ENCODE measurements around the gene VAV1.
A peak's percentile ranks its signal among the peaks of the same experiment; 100 is the strongest.

Gene VAV1

GRCh38 chr19:6733338-6734095 is 39.0 kb upstream of the VAV1 start:
- peak overlapping the region; percentile 20 for H3K23ac ChIP-seq (ENCODE audit: low read depth, low read length, poor library complexity)
- H2AFZ ChIP-seq (ENCODE audit: low read length): no peak overlapping the region
- no peak overlapping the region for H2BK12ac ChIP-seq (ENCODE audit: low read length)
- H2AK5ac ChIP-seq (ENCODE audit: low read depth, low read length): no peak overlapping the region
- no peak overlapping the region for H4K8ac ChIP-seq (ENCODE audit: low read depth, low read length)
- no peak overlapping the region for H3K9ac ChIP-seq (ENCODE audit: low read depth, low read length, poor library complexity)
- H3K4me2 ChIP-seq (ENCODE audit: insufficient read depth, low read length, poor library complexity, severe bottlenecking): no peak overlapping the region
- H3K36me3 ChIP-seq (replicated peaks in 1 of 2; ENCODE audit: control insufficient read depth in 2 of 2, insufficient read depth in 2 of 2, low read length in 2 of 2): peaks cover 0 to 11% of the 10 kb centered on the region in 2 donors
- no peak overlapping the region for H3K18ac ChIP-seq (ENCODE audit: low read length)
- no peak overlapping the region for H3K14ac ChIP-seq (ENCODE audit: low read length)
- H3K9me3 ChIP-seq (replicated peaks in 1 of 2; ENCODE audit: control insufficient read depth in 2 of 2, insufficient read depth in 1 of 2, low read depth in 1 of 2, low read length in 2 of 2): no peaks in the 10 kb centered on the region
- H3K4me3 ChIP-seq (ENCODE audit: low read length in 2 of 2): no peak overlapping the region
- H4K91ac ChIP-seq (ENCODE audit: low read depth, low read length, poor library complexity): no peak overlapping the region
- WGBS, 2 donors (ENCODE audit: extremely low coverage in 2 of 2, insufficient read length in 2 of 2, insufficient replicate concordance in 1 of 2): no CpG with 5 or more reads among the region's 29 CpGs
- no peak overlapping the region for H3K27ac ChIP-seq (replicated peaks; ENCODE audit: low read length)
- H2BK15ac ChIP-seq (ENCODE audit: low read length): no peak overlapping the region
- no peaks in the 10 kb centered on the region for H3K27me3 ChIP-seq (ENCODE audit: control insufficient read depth in 3 of 3, insufficient read depth in 3 of 3, low read depth in 1 of 3, low read length in 3 of 3)
- H2BK120ac ChIP-seq (ENCODE audit: low read depth, low read length): no peak overlapping the region
- H3K4me1 ChIP-seq (ENCODE audit: control insufficient read depth in 2 of 2, insufficient read depth in 1 of 2, low read depth in 1 of 2, low read length in 2 of 2): peaks cover 7 to 11% of the 10 kb centered on the region in 2 donors
- DNase-seq (ENCODE audit: low spot score): no peak
- H3K4ac ChIP-seq (ENCODE audit: low read length): no peak overlapping the region
- H2BK5ac ChIP-seq (ENCODE audit: low read length): peak overlapping the region; percentile 39
- H3K79me1 ChIP-seq (ENCODE audit: low read depth, low read length): peaks cover 6% of the 10 kb centered on the region

GRCh38 chr19:6734096-6734696 is 38.3 kb upstream of the VAV1 start:
- no peaks in the 10 kb centered on the region for H3K27me3 ChIP-seq (ENCODE audit: control insufficient read depth in 3 of 3, insufficient read depth in 3 of 3, low read depth in 1 of 3, low read length in 3 of 3)
- H3K23ac ChIP-seq (ENCODE audit: low read depth, low read length, poor library complexity): peak overlapping the region; percentile 39
- H3K4me1 ChIP-seq (ENCODE audit: control insufficient read depth in 2 of 2, insufficient read depth in 1 of 2, low read depth in 1 of 2, low read length in 2 of 2): peaks cover 13 to 18% of the 10 kb centered on the region in 2 donors
- DNase-seq (ENCODE audit: low spot score): no peak
- no peak overlapping the region for H2BK5ac ChIP-seq (ENCODE audit: low read length)
- H3K27ac ChIP-seq (replicated peaks; ENCODE audit: low read length): no peak overlapping the region
- no peaks in the 10 kb centered on the region for H3K9me3 ChIP-seq (replicated peaks in 1 of 2; ENCODE audit: control insufficient read depth in 2 of 2, insufficient read depth in 1 of 2, low read depth in 1 of 2, low read length in 2 of 2)
- H4K91ac ChIP-seq (ENCODE audit: low read depth, low read length, poor library complexity): no peak overlapping the region
- peaks cover 6% of the 10 kb centered on the region for H3K79me1 ChIP-seq (ENCODE audit: low read depth, low read length)
- no peak overlapping the region for H3K4ac ChIP-seq (ENCODE audit: low read length)
- no peak overlapping the region for H3K14ac ChIP-seq (ENCODE audit: low read length)
- H4K8ac ChIP-seq (ENCODE audit: low read depth, low read length): no peak overlapping the region
- H3K18ac ChIP-seq (ENCODE audit: low read length): no peak overlapping the region
- H2AFZ ChIP-seq (ENCODE audit: low read length): no peak overlapping the region
- H2BK120ac ChIP-seq (ENCODE audit: low read depth, low read length): no peak overlapping the region
- WGBS, 2 donors (ENCODE audit: extremely low coverage in 2 of 2, insufficient read length in 2 of 2, insufficient replicate concordance in 1 of 2): no CpG with 5 or more reads among the region's 20 CpGs
- peaks cover 0 to 11% of the 10 kb centered on the region in 2 donors for H3K36me3 ChIP-seq (replicated peaks in 1 of 2; ENCODE audit: control insufficient read depth in 2 of 2, insufficient read depth in 2 of 2, low read length in 2 of 2)
- no peak overlapping the region for H3K4me3 ChIP-seq (ENCODE audit: low read length in 2 of 2)
- H3K9ac ChIP-seq (ENCODE audit: low read depth, low read length, poor library complexity): no peak overlapping the region
- H3K4me2 ChIP-seq (ENCODE audit: insufficient read depth, low read length, poor library complexity, severe bottlenecking): no peak overlapping the region
- H2BK12ac ChIP-seq (ENCODE audit: low read length): no peak overlapping the region
- H2AK5ac ChIP-seq (ENCODE audit: low read depth, low read length): no peak overlapping the region
- no peak overlapping the region for H2BK15ac ChIP-seq (ENCODE audit: low read length)

GRCh38 chr19:6735181-6735911 is 37.2 kb upstream of the VAV1 start:
- H3K18ac ChIP-seq (ENCODE audit: low read length): no peak overlapping the region
- no peak overlapping the region for H3K4me3 ChIP-seq (ENCODE audit: low read length in 2 of 2)
- no peaks in the 10 kb centered on the region for H3K27me3 ChIP-seq (ENCODE audit: control insufficient read depth in 3 of 3, insufficient read depth in 3 of 3, low read depth in 1 of 3, low read length in 3 of 3)
- no peak overlapping the region for H2BK5ac ChIP-seq (ENCODE audit: low read length)
- H3K9ac ChIP-seq (ENCODE audit: low read depth, low read length, poor library complexity): no peak overlapping the region
- peak overlapping the region; percentile 46 for H2AK5ac ChIP-seq (ENCODE audit: low read depth, low read length)
- peaks cover 6% of the 10 kb centered on the region for H3K79me1 ChIP-seq (ENCODE audit: low read depth, low read length)
- no peak for DNase-seq (ENCODE audit: low spot score)
- no peak overlapping the region for H2BK120ac ChIP-seq (ENCODE audit: low read depth, low read length)
- no peak overlapping the region for H4K8ac ChIP-seq (ENCODE audit: low read depth, low read length)
- H3K36me3 ChIP-seq (replicated peaks in 1 of 2; ENCODE audit: control insufficient read depth in 2 of 2, insufficient read depth in 2 of 2, low read length in 2 of 2): peaks cover 0 to 11% of the 10 kb centered on the region in 2 donors
- no peak overlapping the region for H3K4ac ChIP-seq (ENCODE audit: low read length)
- no CpG with 5 or more reads among the region's 15 CpGs for WGBS, 2 donors (ENCODE audit: extremely low coverage in 2 of 2, insufficient read length in 2 of 2, insufficient replicate concordance in 1 of 2)
- no peak overlapping the region for H4K91ac ChIP-seq (ENCODE audit: low read depth, low read length, poor library complexity)
- H3K14ac ChIP-seq (ENCODE audit: low read length): no peak overlapping the region
- no peaks in the 10 kb centered on the region for H3K9me3 ChIP-seq (replicated peaks in 1 of 2; ENCODE audit: control insufficient read depth in 2 of 2, insufficient read depth in 1 of 2, low read depth in 1 of 2, low read length in 2 of 2)
- H2AFZ ChIP-seq (ENCODE audit: low read length): no peak overlapping the region
- H3K4me1 ChIP-seq (ENCODE audit: control insufficient read depth in 2 of 2, insufficient read depth in 1 of 2, low read depth in 1 of 2, low read length in 2 of 2): peaks cover 13 to 19% of the 10 kb centered on the region in 2 donors
- H2BK15ac ChIP-seq (ENCODE audit: low read length): no peak overlapping the region
- no peak overlapping the region for H2BK12ac ChIP-seq (ENCODE audit: low read length)
- no peak overlapping the region for H3K27ac ChIP-seq (replicated peaks; ENCODE audit: low read length)
- H3K23ac ChIP-seq (ENCODE audit: low read depth, low read length, poor library complexity): no peak overlapping the region
- H3K4me2 ChIP-seq (ENCODE audit: insufficient read depth, low read length, poor library complexity, severe bottlenecking): no peak overlapping the region

Data from neuronal stem cell (in vitro differentiated cells).